CMK (cell line): ENCODE data around the gene CLTRN.
"Not testable (repeated sequence)": the region's sequence is repeated elsewhere in the genome, so short reads cannot be mapped to it uniquely, and the experiment has no call there.

Source experiments
- DNase-seq: peaks from one replicate; pipeline ENCODE4 v3.0.0-alpha.2; 2010; ENCODE audit warnings: low read depth

Gene CLTRN, protein sequence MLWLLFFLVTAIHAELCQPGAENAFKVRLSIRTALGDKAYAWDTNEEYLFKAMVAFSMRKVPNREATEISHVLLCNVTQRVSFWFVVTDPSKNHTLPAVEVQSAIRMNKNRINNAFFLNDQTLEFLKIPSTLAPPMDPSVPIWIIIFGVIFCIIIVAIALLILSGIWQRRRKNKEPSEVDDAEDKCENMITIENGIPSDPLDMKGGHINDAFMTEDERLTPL

DNA sequence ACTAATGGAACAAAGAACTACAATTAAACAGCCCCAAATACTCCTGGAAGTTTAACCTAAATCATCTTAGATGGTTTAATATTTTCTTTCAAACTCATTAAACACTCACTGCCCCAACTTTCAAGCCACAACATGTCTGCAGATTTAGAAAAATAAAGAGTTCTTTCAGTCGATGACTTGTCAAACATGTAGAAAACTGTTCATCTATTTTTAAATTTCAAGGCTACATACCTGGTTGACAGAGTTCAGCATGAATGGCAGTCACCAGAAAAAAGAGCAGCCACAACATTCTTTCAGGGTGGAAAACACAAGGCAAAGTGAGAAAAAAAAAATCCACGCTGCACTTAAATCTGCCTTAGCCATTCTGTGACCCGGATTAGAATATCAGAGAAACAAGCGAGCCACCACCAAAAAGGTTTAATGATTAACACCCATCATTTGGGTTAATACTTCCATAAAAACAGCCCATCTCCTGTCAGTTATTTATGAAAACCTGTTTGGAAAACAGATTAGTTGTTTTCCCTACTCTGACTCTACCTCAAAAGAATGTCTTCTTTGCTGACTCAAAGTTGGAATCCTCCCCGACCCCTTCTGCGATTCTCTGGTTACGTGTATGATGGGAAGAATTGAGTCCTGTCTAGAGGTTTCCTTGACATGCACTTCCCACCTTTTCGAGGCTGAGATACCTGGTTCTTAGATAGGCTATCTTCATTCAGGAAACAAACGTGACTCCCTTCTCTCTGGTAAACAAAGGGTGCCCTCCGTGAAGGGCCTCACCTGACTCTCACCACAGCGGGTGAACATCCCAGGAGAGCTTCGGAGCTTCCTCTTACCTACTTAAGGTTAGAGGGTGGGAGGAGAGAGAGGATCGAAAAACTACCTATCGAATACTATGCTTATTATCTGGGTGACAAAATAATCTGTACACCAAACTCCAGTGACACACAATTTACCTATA lies at the start of gene CLTRN:
Gene CLTRN (minus strand): TSS at position 319 of the 958 bp plus-strand sequence. CDS start 30 bp downstream, at position 289.
- no peak for DNase-seq

DNA sequence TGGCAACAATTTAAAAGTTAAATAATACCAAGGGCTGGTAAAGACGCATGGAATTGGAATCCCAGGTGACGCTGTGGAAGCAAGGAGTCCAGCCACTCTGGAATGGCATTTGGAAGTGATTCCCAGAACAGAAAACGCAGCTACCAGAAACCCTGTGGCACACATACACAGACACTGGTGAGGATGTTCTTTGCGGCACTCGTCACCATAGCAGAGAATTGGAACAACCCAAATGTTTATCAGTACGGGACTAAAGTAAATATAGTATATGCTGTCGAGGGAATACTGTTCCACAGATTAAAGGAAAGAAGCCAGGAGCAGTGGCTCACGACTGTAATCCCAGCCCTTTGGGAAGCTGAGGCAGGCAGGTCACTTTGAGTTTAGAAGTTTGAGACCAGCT lies 39.7 kb upstream of the CLTRN start:
- not testable (repeated sequence) for DNase-seq

DNA sequence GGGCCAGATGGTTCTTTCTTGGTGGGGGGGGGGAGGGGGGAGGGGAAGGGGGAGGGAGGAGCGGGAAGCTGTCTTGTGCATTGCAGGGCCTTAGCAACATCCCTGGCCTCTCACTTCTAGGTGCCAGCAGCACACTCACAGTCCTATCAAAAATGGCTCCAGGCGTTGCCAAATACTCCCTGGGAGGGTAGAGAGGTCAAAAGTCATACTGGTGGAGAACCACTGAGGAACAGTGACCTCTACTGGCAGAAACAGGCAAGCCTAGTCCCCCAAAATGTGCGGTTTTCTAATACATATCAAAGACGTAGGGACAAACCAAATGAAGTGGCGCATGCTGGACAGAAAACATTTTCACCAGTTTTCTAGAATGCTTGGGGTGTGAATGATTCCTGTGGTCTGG lies 39.2 kb upstream of the CLTRN start:
- DNase-seq = not testable (repeated sequence)

DNA sequence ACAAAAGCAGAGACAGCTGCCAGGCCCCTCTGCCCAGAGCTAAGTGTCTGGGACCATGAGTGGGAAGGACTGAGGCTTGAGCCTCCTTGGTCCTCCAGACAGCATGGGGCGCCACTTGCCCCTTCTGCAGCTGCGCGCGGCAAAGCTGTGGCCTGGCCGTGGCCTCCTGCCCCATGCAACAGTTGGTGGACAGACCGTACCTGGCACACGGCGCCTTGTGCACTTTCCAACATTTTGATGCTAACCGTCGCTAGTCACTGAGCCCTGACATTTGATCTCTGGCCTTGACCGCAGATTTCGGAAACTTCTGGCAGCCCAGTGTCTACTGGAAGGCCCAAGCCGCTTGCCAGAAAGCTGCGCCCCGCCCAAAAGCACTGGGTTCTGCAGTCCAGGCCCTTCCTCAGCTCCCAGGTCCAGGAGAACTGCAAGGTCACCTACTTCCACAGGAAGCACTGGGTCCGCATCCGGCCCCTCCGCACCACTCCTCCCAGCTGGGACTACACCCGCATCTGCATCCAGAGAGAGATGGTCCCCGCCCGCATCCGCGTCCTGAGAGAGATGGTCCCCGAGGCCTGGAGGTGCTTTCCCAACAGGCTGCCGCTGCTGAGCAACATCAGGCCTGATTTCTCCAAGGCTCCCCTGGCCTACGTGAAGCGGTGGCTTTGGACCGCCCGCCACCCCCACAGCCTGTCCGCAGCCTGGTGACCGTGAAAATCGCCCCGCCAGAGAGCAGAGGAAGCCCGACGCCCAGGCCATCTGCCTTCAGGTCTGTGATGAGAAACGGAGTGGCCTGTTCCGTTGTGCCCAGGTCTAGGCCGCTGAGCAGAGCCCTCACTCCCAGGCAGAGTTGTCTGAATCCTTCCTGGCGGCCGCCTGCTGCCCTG lies 38.1 kb upstream of the CLTRN start:
- no peak for DNase-seq

DNA sequence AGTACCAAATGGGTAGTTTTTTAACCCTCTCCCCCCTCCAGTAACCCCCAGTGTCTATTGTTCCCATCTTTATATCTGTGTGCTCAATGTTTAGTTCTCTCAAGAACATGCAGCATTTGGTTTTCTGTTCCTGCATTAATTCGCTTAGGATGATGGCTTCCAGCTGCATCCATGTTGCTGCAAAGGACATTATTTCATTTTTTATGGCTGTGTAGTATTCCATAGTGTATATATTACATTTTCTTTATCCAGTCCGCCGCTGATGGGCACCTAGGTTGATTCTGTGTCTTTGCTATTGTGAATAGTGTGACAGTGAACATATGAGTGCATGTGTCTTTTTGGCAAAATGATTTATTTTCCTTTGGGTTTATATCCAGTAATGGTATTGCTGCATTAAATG lies 31.9 kb upstream of the CLTRN start:
- no peak for DNase-seq

DNA sequence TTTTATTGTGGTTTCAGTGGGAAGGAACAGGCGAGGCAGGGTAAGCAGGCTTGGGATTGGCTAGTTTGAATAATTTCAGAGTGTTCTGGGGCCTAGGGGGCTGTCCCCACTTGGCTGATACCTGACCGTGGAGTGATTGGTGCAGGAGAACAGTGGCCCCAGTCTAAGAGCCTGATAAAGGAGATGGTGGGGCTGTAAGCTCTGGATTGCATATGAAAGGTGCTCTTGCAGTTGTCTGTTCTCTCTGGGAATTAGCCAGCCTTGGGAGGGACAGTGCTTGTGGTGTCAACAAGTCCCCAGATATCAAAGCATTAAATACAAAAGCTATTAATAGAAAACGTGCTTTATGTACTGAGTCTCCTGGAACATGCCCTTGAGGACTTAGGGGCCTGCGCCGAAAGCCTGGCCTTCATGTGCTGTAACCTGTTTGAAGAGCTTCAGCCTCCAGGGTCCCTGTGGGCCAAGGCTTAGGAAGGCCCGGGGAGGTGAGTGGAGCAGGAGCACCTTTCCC lies 30.4 kb upstream of the CLTRN start:
- no peak for DNase-seq

DNA sequence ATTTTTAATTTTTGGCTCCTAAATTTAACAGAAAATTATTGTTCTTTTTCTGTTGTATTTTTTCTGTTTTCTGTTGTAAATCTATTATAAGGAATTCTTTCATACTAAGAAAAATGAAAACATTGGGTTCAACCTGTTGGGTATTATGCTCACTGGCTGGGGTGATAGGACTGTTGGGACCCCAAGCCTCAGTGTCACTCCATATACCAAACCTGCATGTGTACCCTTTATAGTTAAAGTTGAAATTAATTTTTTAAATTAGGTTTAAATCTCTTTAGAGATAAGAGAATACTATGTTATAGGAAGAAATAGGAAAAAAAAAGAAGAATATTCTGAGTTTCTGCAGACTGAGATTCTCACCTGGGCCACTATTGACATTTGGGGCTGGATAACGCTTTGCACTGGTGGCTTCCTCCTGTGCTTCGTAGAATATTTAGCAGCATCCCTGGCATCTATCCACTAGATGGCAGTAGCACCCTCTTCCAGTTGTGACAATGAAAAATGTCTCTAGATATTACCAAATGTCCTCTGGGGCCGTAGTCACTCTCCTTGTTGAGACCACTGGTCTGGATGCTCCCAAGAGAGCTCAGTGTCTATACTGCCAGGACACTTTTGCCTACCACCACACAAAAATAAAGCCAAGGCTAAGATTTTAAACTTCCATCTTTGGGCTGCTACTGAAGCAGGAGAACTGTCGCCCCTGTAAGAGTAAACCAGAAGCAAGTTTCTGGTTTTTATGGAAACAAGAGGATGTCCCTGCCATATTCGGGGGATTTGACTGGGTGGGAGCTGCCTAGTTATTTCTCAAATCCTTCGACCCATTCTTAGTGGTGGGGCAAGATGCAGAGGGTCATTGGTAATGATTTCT lies 22.4 kb upstream of the CLTRN start:
- DNase-seq = no peak

DNA sequence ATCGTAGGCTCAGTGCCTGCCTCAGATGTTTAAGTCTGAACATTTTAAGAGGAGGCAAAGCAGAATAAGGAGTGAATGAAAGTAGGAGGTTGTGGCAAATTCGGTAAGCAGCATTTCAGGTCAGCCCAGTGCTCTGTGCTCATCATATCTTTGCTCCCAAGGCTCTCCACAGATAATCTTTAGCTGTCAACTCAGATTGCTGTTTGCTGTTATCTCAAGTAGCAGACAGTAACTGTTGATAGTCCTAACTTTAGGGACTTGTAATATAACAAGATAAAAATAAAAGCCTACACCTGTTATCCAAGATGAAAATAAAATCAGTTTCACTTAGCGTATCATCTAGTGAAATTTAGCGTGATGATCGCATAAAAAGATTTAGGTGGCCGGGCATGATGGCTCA lies 18.6 kb upstream of the CLTRN start:
- no peak for DNase-seq

DNA sequence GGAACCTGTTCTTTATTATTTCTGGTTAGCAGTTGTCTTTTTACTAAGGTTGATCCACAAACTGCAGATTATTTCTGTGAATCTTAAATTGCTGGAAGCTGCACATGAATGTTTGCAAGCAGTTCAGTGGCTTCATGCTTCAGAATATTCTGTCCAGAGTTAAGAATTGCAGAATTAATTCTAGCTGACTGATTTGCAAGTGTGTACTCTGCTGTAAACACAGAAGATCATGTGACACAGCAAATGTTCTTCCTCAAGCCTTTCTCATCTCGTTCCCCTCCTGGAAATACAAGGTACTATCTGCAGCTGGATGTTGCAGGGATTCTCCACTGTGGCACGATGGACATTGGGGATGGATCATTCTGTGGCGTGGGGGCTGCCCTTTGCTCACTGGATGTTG lies 16.8 kb upstream of the CLTRN start:
- DNase-seq = no peak

DNA sequence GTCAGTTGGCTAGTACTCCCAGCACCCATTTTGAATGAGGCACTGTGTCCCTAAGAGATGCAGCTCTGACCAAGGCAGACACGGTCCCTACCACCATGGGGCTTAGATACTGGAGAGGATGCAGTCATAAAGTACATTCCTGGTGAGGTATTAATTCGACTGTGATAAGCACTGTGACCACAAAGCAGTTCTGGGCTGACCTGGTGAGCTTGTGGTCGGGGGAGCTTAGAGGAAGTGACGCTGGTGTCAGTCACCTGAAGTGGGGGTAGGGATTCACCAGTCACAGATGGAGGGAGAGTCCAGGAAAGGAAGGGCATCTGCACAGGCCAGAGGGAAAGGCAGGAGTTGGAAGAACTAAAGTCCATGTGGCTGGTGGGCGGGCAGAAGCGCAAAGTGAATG lies 15.8 kb upstream of the CLTRN start:
- DNase-seq = peak; percentile 11

DNA sequence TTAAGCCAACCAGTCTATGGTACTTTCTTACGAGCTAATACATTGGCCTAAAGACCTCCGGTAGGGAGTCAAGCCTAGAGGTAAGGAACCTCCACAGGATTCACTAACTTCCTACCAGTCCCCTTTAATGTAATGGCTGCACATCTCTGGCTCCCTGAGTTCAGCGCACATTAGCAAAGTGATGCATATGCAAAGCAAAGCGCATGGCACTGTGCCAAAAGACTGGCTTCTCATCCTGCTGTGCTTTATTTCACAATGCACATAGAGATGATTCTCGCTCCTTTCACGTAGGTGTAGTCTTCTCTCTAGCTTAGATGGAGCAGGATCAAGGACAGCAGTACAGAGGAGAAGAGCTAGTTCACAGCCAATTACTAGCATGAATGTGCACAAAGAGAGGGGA lies 14.6 kb upstream of the CLTRN start:
- no peak for DNase-seq

DNA sequence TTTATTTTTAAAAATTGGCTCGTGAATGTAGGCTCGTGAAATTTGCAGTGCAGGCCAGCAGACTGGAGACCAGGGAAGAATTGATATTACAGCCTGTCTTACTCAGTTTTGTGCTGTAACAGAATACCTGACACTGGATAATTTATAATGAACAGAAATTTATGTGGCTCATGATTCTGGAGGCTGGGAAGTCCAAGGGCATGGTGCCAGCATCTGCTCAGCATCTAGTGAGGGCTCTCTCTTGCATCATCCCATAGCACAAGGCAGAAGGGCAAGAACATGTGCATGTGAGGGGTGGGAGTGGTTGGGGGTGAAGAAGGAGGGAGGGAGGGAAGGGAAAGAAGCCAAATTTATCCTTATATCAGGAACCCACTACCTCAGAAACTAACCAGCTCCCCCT lies 13.7 kb upstream of the CLTRN start:
- DNase-seq = no peak

DNA sequence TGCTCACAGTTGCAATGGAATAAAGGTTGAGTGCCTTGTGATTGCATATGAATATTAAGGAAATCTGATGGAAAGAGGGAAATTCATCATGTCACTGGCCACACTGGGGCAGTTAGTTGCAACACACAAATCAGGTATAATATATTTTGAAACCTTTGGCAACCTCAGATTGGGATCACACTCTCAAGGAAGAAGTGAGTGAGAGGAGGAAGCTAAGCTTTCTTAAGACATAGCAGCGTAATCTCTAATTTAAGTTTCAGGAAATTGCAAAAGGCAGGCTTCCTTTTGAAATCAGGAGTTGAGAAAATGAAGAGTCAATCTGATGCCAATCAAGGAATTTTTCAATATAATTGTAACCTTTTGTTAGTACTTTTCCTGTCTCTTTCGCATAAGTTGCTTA lies 12.3 kb upstream of the CLTRN start:
- DNase-seq = no peak

DNA sequence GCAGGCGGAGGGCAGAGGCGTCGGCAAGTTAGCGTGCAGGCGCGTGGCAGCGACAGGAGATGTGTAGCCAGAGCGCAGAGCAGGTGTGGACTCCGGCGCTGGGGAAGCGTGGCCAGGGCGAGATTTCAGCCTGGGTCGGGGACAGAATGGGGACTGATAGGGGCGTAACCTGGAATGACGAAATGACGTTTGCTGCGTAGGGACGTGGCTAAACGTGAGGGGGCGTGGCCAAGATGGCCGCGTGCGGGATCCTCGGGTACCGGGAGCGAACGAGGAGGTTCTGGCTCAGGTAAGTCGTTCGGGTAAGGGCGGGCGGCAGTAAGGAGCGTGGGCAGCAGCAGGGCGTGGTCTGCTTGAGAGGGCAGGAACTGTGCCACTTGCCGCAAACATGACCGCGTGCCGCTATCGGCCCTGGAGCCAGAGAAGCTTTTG lies 10.9 kb upstream of the CLTRN start:
- peak; percentile 17 for DNase-seq

DNA sequence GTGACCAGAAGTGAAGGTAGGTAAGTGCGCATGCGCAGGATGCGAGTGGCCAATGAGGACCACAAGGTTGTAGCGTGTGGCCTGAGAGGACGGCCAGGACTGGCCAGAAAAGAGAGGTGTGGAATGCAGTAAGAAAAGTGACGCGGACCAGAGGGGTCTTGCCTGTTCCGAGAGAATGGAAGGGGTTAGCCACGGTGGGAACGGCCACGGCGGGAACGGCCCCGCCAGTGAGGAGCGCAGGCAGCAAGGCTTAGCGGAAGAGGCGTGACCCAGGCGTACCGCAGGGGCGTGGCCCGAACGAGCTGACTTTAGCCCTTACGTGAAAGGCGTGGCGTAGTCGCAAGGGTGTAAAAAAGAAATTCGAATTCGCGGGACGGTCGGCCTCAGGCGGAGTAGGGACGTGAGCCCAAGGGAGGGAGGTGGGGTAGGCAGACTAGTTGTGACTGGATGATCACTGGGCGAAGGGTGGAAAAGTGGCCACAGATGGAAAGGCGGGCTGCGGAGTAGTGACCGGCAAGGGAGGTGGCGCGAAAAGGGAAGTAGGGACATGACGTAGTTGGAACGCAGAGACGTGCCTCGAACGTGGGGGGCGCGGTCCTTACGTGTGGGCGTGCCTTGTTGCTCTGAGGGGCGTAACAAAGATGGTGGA lies 10.4 kb upstream of the CLTRN start:
- peak; percentile 58 for DNase-seq

DNA sequence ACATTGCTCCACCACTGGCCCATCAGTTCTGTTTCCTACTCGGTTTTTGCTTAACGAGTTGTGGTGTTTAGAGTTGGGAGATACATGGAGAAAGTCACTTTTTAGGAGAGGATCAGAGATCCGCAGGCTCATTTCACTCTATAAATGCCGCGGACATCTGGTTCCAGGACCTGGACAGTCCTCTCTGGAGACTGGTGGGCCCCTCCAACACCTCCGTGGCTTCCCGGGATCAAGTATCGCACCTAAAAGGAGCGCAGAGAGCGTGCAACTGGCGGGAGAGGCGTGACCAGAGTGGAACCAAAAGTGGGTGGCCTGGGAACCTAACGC lies 9.9 kb upstream of the CLTRN start:
- DNase-seq = no peak

DNA sequence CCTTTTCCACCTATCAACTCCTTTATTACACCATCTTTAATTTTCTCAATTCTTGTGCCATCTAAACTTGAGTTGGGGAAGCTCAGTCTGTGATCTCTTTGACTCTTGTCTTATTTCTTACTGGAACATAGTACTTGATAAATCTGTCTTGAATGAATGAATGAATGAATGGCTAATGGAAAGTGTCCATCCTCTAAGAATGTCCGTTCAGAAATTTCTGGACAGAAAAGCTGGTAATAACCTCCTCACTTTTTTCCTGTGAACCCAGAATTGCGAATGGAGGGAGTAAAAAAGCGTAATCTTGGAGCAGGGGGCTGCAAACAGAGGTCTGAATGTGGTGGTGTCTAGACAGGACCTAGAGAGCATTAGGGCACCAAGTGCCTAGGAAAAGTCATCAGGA lies 9.4 kb upstream of the CLTRN start:
- no peak for DNase-seq

DNA sequence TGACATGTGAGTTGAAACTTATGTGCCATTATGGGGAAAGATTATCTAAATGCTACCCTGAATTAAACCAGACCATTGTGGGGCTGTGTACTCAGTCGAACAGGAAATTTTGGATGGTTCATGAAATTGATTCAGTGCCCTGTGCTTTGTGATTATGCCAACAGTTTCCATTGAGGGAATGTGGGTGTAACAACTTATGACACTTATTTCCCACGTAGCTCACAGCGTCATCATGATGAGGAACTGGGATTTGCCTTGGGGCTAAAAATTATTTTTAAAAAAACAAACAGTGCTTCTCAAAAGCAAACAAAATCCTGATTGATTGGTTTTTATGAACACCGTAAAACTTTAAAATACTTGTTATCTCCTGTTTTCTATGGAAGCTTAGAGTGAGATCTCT lies 8.3 kb upstream of the CLTRN start:
- DNase-seq = no peak

DNA sequence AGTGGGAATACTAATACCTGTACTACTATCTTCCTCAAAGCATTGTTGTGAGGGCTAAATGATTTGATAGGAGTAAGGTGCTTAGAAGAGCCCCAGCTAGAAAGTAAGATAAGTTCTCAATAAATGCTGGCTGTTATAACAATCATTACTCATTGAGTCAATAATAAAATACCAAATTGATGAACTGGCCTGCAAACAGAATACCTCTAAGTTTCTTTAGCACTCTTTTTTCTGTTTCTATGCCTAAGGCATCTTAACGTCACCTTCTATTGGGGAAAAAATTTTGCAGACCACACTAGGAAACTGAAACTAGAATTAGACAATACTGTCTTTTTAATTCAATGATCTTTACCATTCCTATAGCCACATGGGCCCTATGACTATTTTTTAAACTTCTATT lies 1.2 kb downstream of the CLTRN start:
- DNase-seq = no peak

DNA sequence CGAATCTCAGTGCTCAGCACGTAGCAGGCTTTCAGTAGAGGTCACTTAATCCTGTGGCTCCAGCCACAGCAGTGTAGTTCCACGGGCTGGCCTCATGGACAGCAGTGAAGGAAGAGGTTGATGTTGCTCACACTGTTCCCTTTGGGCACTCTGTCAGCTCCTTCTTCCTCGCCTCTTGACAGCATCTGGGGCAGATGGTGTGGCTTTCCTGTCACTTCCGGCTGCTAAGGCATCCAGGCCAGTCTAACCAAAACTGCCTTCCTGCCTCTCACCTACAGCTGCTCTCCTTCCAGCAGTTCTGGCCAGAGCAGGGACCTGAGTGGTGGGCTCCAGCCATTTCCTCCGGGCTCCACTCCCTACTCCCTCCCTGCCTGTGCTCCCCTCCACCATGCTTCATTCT lies 9.8 kb downstream of the CLTRN start:
- DNase-seq = not testable (repeated sequence)

DNA sequence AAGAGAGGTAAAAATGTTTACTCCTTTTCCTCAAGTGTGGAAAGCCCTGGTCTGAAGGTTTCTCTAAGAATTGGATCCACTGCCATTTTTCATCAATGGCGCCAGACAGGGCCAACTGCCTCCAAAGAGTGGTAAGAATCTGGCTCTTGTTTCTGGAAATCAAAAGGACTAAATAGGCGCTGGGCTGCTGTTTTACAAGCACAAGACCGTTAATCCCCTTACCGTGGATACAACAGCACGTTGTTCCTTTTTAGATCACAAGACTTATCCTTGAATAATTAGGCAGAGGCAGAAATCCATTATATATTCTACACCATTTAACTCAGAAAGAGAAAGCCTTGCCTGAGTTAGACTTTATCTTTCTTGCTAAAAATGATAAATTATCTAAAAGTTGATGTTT lies 10.6 kb downstream of the CLTRN start:
- DNase-seq = no peak
